Smooth muscle cell of the umbilical artery (primary cell): ENCODE results near the gene CELF3. TPM values are rescaled to one million over a fixed set of nuclear protein-coding genes. Genes with fewer than 3 reads are reported as not detected.

Experiments
- total RNA-seq: library from RNA; depleted of rRNA; stranded (reverse); fragments of >200 nt; gene quantifications from 2 replicates; pipeline ENCODE4 v1.2.3, GENCODE V29; 2014

The CELF3 gene
- not detected in 2 replicates for total RNA-seq

DNA sequence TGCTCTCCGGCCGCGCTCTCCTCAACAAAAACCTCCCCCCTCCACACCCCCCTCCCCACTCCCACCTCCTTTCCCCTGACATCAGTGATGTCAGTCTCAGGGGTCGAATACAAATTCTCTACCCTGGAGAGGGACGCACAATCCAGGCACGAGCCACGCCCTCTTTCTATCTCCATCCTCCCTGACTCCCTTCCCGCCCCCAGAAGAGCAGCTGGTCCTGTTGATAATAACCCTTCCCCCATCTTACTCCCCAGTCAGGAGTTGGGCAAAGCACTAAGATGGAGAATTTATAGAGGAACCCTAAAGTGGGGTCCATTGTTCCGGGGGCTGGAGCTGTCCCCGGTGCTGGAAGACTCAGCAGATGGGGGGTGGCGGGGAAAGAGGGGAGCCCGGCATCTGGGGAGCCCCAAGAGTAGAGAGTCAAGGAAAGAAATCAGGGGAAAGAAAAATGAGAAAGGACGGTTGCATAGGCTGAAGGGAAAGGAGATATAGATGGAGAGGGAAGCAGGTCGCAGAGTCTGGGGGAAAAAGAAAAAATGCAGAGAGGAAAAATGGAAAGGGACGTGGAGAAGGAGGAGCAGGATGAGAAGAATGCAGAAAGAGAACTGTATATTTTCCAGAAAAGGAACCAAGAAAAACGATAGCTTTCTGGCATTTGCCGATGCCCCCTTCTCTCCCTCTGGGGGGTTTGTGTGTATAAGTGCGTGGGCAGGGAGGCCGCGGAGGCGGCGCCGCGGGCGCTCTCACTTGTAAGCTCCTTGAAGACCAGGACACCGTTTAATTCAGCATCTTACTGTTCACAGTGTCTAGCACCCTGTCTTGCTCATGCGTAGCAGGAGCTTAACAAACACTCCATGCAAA is at the start of gene CELF3:
Gene CELF3 (minus strand): TSS at position 33 of the 861 bp plus-strand sequence. CDS start 783 bp downstream, outside the sequence.

GRCh38 chr1:151762941-151763921 is 46.6 kb upstream of the CELF3 start, which contains the start of gene MRPL9:
TSS of gene MRPL9 (minus strand) at chr1:151763496. CDS start at chr1:151763479, 17 bp downstream.

DNA sequence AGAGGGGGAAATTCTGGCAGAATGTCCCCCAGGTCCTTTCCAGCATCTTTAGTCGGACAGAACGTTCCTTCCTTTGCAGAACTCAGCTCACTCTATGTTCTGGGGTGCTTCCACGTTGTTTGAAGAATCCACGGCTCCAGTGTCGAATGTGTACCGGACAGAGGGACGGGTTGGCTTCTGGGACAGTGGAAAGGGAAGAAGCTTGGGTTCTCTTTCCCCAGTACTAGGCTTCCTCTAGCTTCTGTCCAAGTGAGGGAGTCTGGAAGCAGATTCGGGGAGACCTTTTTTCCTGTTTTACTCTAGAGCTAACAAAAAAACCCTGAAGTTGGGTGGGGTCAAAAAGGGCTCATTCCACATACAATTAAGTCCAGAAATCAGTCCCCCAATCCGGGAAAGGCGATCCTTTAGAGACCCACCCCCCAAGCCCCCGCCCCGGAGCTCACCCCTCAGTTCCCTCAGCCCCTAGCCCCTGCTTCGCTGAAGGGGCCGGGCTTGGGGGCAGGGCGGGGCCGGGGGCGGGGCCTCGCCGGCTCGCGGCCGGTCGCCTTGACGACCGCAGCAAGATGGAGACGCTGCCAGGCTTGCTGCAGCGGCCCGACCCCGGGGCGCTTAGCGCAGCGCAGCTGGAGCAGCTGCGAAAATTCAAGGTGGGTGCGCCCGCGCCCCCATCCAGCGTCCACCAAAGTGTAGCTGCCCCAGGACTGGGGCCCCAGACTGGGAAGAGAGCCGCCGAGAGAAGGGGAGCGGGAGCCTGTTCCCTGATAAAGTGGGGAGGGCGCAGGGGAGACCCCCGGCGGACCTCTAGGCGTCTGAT is 4.6 kb upstream of the CELF3 start, which contains the start of gene RIIAD1:
Gene RIIAD1 (plus strand): TSS at position 549 of the 814 bp plus-strand sequence. CDS start 15 bp downstream, at position 564.

Other genes with a start within 250 kb of the CELF3 start
- 0.09 TPM in 1 of 2 replicates, not detected in the other for gene CGN, start 205.4 kb downstream of the CELF3 start, total RNA-seq
- 11.6 and 16.8 TPM in 2 replicates for gene TUFT1, start 176.5 kb downstream of the CELF3 start, total RNA-seq
- gene SNX27, start 104.8 kb downstream of the CELF3 start, total RNA-seq = 43.1 and 50.6 TPM in 2 replicates
- not detected in 2 replicates for gene RIIAD1, start 4.7 kb upstream of the CELF3 start, total RNA-seq
- gene MRPL9, start 46.7 kb upstream of the CELF3 start, total RNA-seq = 63.7 and 63.8 TPM in 2 replicates
- 2.1 and 5.6 TPM in 2 replicates for gene TDRKH, start 73.7 kb upstream of the CELF3 start, total RNA-seq
- not detected in 2 replicates for gene LINGO4, start 88.6 kb upstream of the CELF3 start, total RNA-seq
- gene RORC, start 115.0 kb upstream of the CELF3 start, total RNA-seq = not detected in 2 replicates
- not detected in 2 replicates for gene C2CD4D, start 123.0 kb upstream of the CELF3 start, total RNA-seq
- gene THEM5, start 136.9 kb upstream of the CELF3 start, total RNA-seq = not detected in 2 replicates
- 8.2 and 9.8 TPM in 2 replicates for gene THEM4, start 192.7 kb upstream of the CELF3 start, total RNA-seq